HG03571 (cell line): ENCODE results near the gene LAMB4.
"Not testable (repeated sequence)": the region's sequence is repeated elsewhere in the genome, so short reads cannot be mapped to it uniquely, and the experiment has no call there.

Experiments
- ATAC-seq: cut with Tn5 transposase; IDR thresholded peaks from one replicate; pipeline ENCODE4 v1.9.1; 2021; ENCODE audit not compliant: unreplicated experiment

The LAMB4 gene

GRCh38 chr7:108049962-108050361 lies 80.2 kb downstream of the LAMB4 start:
- no peak for ATAC-seq

- ATAC-seq, result no peak
These were observed 81.7 kb downstream of the LAMB4 start for GRCh38 chr7:108048422-108048821.

- ATAC-seq, result no peak
These were observed 83.1 kb downstream of the LAMB4 start for GRCh38 chr7:108046952-108047506.

GRCh38 chr7:108045669-108046068 lies 84.5 kb downstream of the LAMB4 start:
- ATAC-seq, result no peak

GRCh38 chr7:108045154-108045553 lies 85.0 kb downstream of the LAMB4 start:
- ATAC-seq, result no peak

- no peak for ATAC-seq
These were observed 85.8 kb downstream of the LAMB4 start for GRCh38 chr7:108044345-108044744.

GRCh38 chr7:108038986-108039385 lies 91.2 kb downstream of the LAMB4 start:
- ATAC-seq, result no peak

- ATAC-seq, result no peak
These were observed 92.4 kb downstream of the LAMB4 start for GRCh38 chr7:108037741-108038140.

- no peak for ATAC-seq
These were observed 93.0 kb downstream of the LAMB4 start for GRCh38 chr7:108037140-108037539.

GRCh38 chr7:108034586-108034985 lies 95.6 kb downstream of the LAMB4 start:
- no peak for ATAC-seq

- no peak for ATAC-seq
These were observed 96.2 kb downstream of the LAMB4 start for GRCh38 chr7:108033776-108034497.

GRCh38 chr7:108033309-108033708 lies 96.9 kb downstream of the LAMB4 start:
- not testable (repeated sequence) for ATAC-seq

- no peak for ATAC-seq
These were observed 99.6 kb downstream of the LAMB4 start for GRCh38 chr7:108030516-108030915.

GRCh38 chr7:108029034-108029433 lies 101.1 kb downstream of the LAMB4 start:
- ATAC-seq, result no peak

GRCh38 chr7:108028111-108028510 lies 102.0 kb downstream of the LAMB4 start:
- ATAC-seq, result no peak

GRCh38 chr7:108027239-108027638 lies 102.9 kb downstream of the LAMB4 start:
- no peak for ATAC-seq

GRCh38 chr7:108026647-108027046 lies 103.5 kb downstream of the LAMB4 start:
- ATAC-seq, result no peak

- no peak for ATAC-seq
These were observed 104.0 kb downstream of the LAMB4 start for GRCh38 chr7:108026116-108026515.

- no peak for ATAC-seq
These were observed 105.6 kb downstream of the LAMB4 start for GRCh38 chr7:108024538-108024937.

GRCh38 chr7:108020585-108020984 lies 109.6 kb downstream of the LAMB4 start:
- ATAC-seq, result no peak

GRCh38 chr7:108018668-108019067 lies 111.5 kb downstream of the LAMB4 start:
- no peak for ATAC-seq

GRCh38 chr7:108017776-108018151 lies 112.4 kb downstream of the LAMB4 start:
- no peak for ATAC-seq
